SK-N-SH (cell line): ENCODE data around the gene ADCY7. TPM values are rescaled to one million over a fixed set of nuclear protein-coding genes. Genes with fewer than 3 reads are reported as not detected.

ENCODE experiments used
- CTCF ChIA-PET: fragments of 300-600, 350-600 bp; formaldehyde crosslinking; extraction: SDS; loops from one replicate; lab custom pipeline; 2021; lab: Yijun Ruan, JAX
- POLR2A ChIA-PET: fragments of 350-600 bp; sonication (Branson Sonifier 250); formaldehyde crosslinking; extraction: SDS; loops from one replicate; lab custom pipeline; 2020; ENCODE audit warnings: antibody characterized with exemption, inconsistent platforms; lab: Yijun Ruan, JAX
- DNase-seq: peaks from one replicate; pipeline ENCODE4 v3.0.0; 2012
- H2AFZ ChIP-seq: fragments of 200-600 bp; sonication (generic); 2 replicates; pipeline ENCODE4 v1.8.1; 2016; ENCODE audit warnings: antibody characterized with exemption, mild to moderate bottlenecking, low read depth
- H3F3A ChIP-seq: fragments of 200-600 bp; sonication (generic); replicated peaks from 2 replicates; pipeline ENCODE3; 2016; ENCODE audit warnings: antibody characterized with exemption, mild to moderate bottlenecking; ENCODE audit not compliant: insufficient read depth
- H3K27ac ChIP-seq, 2 experiments: fragments of 200-500 bp in 1 of 2; fragments of 200-600 bp in 1 of 2; sonication (Bioruptor generic) in 1 of 2; sonication (generic), shearing (Covaris generic) in 1 of 2; 2 replicates each; pipeline versions ENCODE4 v1.5.1 to v1.6.1; 2014 to 2016; ENCODE audit warnings: low read depth in 2 of 2, inconsistent platforms in 1 of 2, low read length in 1 of 2, mild to moderate bottlenecking in 1 of 2, mixed read lengths in 1 of 2
- H3K27me3 ChIP-seq: fragments of 200-600 bp; sonication (generic), shearing (Covaris generic); 2 replicates; pipeline ENCODE4 v1.6.1; 2016; ENCODE audit warnings: mixed run types; ENCODE audit not compliant: insufficient read depth
- H3K36me3 ChIP-seq, 2 experiments: fragments of 200-500 bp in 1 of 2; fragments of 200-600 bp in 1 of 2; sonication (Bioruptor generic) in 1 of 2; sonication (generic) in 1 of 2; replicated peaks in 1 of 2; 2 replicates each; pipeline versions ENCODE3 to v1.5.1; 2014 to 2016; ENCODE audit warnings: low read length in 1 of 2, mild to moderate bottlenecking in 1 of 2; ENCODE audit not compliant: insufficient read depth in 2 of 2, control insufficient read depth in 1 of 2
- H3K4me1 ChIP-seq, 2 experiments: fragments of 200-500 bp in 1 of 2; fragments of 200-600 bp in 1 of 2; sonication (Bioruptor generic) in 1 of 2; sonication (generic), shearing (Covaris generic) in 1 of 2; 2 replicates each; pipeline versions ENCODE4 v1.5.1 to v1.6.1; 2014 to 2016; ENCODE audit warnings: low read depth in 1 of 2, low read length in 1 of 2, mixed run types in 1 of 2; ENCODE audit not compliant: insufficient read depth in 2 of 2, control insufficient read depth in 1 of 2
- H3K4me2 ChIP-seq: fragments of 200-600 bp; sonication (generic), shearing (Covaris generic); 2 replicates; pipeline ENCODE4 v1.6.1; 2017; ENCODE audit warnings: mixed run types
- H3K4me3 ChIP-seq, 2 experiments: fragments of 200-500 bp in 1 of 2; fragments of 200-600 bp in 1 of 2; sonication (Bioruptor generic) in 1 of 2; sonication (generic), shearing (Covaris generic) in 1 of 2; 2 replicates each; pipeline versions ENCODE4 v1.5.1 to v1.8.1; 2014 to 2016; ENCODE audit warnings: low read depth in 2 of 2, inconsistent platforms in 1 of 2, low read length in 1 of 2, mild to moderate bottlenecking in 1 of 2, mixed read lengths in 1 of 2, moderate library complexity in 1 of 2
- H3K79me2 ChIP-seq: fragments of 200-600 bp; sonication (generic); 2 replicates; pipeline ENCODE4 v1.8.1; 2017; ENCODE audit warnings: mild to moderate bottlenecking; ENCODE audit not compliant: insufficient read depth
- H3K9ac ChIP-seq: fragments of 200-600 bp; sonication (generic); 2 replicates; pipeline ENCODE4 v1.6.1; 2017; ENCODE audit warnings: mixed run types
- H3K9me2 ChIP-seq: fragments of 200-600 bp; sonication (generic); 2 replicates; pipeline ENCODE4 v1.6.1; 2017; ENCODE audit warnings: mixed run types
- H3K9me3 ChIP-seq: fragments of 200-600 bp; sonication (generic); 2 replicates; pipeline ENCODE4 v1.6.1; 2017; ENCODE audit warnings: mixed run types, mild to moderate bottlenecking, moderate library complexity
- H4K20me1 ChIP-seq: fragments of 200-600 bp; sonication (generic); 2 replicates; pipeline ENCODE4 v1.6.1; 2017; ENCODE audit warnings: mild to moderate bottlenecking, mixed run types; ENCODE audit not compliant: insufficient read depth
- CHD2 ChIP-seq: fragments of 150-350 bp; IDR thresholded peaks from 2 replicates; pipeline ENCODE4 v1.6.1; 2018; ENCODE audit warnings: low read length; ENCODE audit not compliant: partially characterized antibody
- ELF1 ChIP-seq: IDR thresholded peaks from 2 replicates; pipeline ENCODE4 v1.4.0; 2012
- EP300 ChIP-seq, 2 experiments: IDR thresholded peaks; 2 replicates each; pipeline versions ENCODE4 v1.4.0 to v1.6.1; 2012; ENCODE audit warnings: borderline replicate concordance in 1 of 2, low read depth in 1 of 2, low read length in 1 of 2
- EZH2phosphoT487 ChIP-seq: fragments of 200-600 bp; sonication (generic); IDR thresholded peaks from 2 replicates; pipeline ENCODE4 v1.6.1; 2017; ENCODE audit warnings: low read depth, mixed run types, mild to moderate bottlenecking, antibody characterized with exemption, moderate library complexity, borderline replicate concordance
- GABPA ChIP-seq: IDR thresholded peaks from 2 replicates; pipeline ENCODE4 v1.4.0; 2012; ENCODE audit warnings: low read depth, mild to moderate bottlenecking
- IRF3 ChIP-seq: fragments of 150-350 bp; IDR thresholded peaks from 2 replicates; pipeline ENCODE4 v1.6.1; 2016; ENCODE audit warnings: mild to moderate bottlenecking, low read depth, low read length
- JUND ChIP-seq: IDR thresholded peaks from 2 replicates; pipeline ENCODE4 v1.4.0; 2012
- MEF2A ChIP-seq: IDR thresholded peaks from 2 replicates; pipeline ENCODE4 v1.4.0; 2012; ENCODE audit warnings: low read depth, borderline replicate concordance
- MXI1 ChIP-seq: IDR thresholded peaks from 2 replicates; pipeline ENCODE4 v1.6.1; 2012; ENCODE audit warnings: mild to moderate bottlenecking, low read depth, low read length, improper control_type of control experiment
- NRF1 ChIP-seq: IDR thresholded peaks from 2 replicates; pipeline ENCODE4 v1.6.1; 2012; ENCODE audit warnings: low read depth, mild to moderate bottlenecking, low read length
- PBX3 ChIP-seq: IDR thresholded peaks from 2 replicates; pipeline ENCODE4; 2012
- RCOR1 ChIP-seq: fragments of 150-350 bp; IDR thresholded peaks from 2 replicates; pipeline ENCODE4 v1.6.1; 2017; ENCODE audit warnings: antibody characterized with exemption, low read length
- SIN3A ChIP-seq: IDR thresholded peaks from 2 replicates; pipeline ENCODE4 v1.6.1; 2012; ENCODE audit warnings: low read depth, mild to moderate bottlenecking, low read length, moderate library complexity, borderline replicate concordance
- SMC3 ChIP-seq: IDR thresholded peaks from 2 replicates; pipeline ENCODE4 v1.6.1; 2012; ENCODE audit warnings: low read depth, low read length, improper control_type of control experiment
- TAF1 ChIP-seq: IDR thresholded peaks from 2 replicates; pipeline ENCODE4 v1.6.1; 2012; ENCODE audit warnings: low read depth, mild to moderate bottlenecking, low read length, moderate library complexity, borderline replicate concordance
- TCF12 ChIP-seq: IDR thresholded peaks from 2 replicates; pipeline ENCODE4 v1.4.0; 2012
- TEAD4 ChIP-seq: IDR thresholded peaks from 2 replicates; pipeline ENCODE4 v1.4.0; 2012; ENCODE audit warnings: mild to moderate bottlenecking, borderline replicate concordance; ENCODE audit not compliant: insufficient read depth
- USF2 ChIP-seq: fragments of 150-350 bp; IDR thresholded peaks from 2 replicates; pipeline ENCODE4 v1.6.1; 2017; ENCODE audit warnings: antibody characterized with exemption, low read length, low read depth, borderline replicate concordance
- YY1 ChIP-seq: IDR thresholded peaks from 2 replicates; pipeline ENCODE4 v1.4.0; 2012; ENCODE audit warnings: low read depth, mild to moderate bottlenecking
- ZBTB33 ChIP-seq: IDR thresholded peaks from 2 replicates; pipeline ENCODE4 v1.4.0; 2012; ENCODE audit warnings: low read depth, borderline replicate concordance
- WGBS: methylation state at CpG from one replicate; pipeline ENCODE4 v1.1.6; 2017; ENCODE audit warnings: low lambda C conversion rate; 5-methylcytosine and 5-hydroxymethylcytosine counted together
- polyA plus RNA-seq, 3 experiments: library from polyadenylated mRNA; depleted of rRNA; stranded (reverse); fragments of >200 nt; gene quantifications; 2 replicates each; pipeline ENCODE4 v1.2.3, GENCODE V29; 2012

The ADCY7 gene
- polyA plus RNA-seq, 1 of the 3 experiments (the other 2 are of a cell fraction) = 14.3 TPM

GRCh38 chr16:50252082-50252611, 14.2 kb upstream of the ADCY7 start (continued):
- TF ChIP-seq ZBTB33 (no peak), TCF12 (no peak), SMC3 (no peak), YY1 (no peak), GABPA (no peak), EZH2phosphoT487 (no peak), IRF3 (no peak), MEF2A (no peak), TAF1 (no peak), CHD2 (no peak), JUND (no peak), USF2 (no peak), TEAD4 (no peak)

- H3K4me1 ChIP-seq = peaks cover 6 to 7% of the 10 kb centered on the region in 2 experiments; a peak in 2 of 4 replicates
- H3K79me2 ChIP-seq = no peaks in the 10 kb centered on the region
- H3K27me3 ChIP-seq = no peaks in the 10 kb centered on the region
- POLR2A ChIA-PET = no interaction called here
- no peak overlapping the region for H3K27ac ChIP-seq
- H2AFZ ChIP-seq = no peak overlapping the region
- H3K36me3 ChIP-seq = no peaks in the 10 kb centered on the region
- H3K4me2 ChIP-seq = no peak overlapping the region
- no peaks in the 10 kb centered on the region for H4K20me1 ChIP-seq
- H3K9ac ChIP-seq = no peak overlapping the region
- no peaks in the 10 kb centered on the region for H3F3A ChIP-seq
- CTCF ChIA-PET = interaction anchor here (0.8 to 1.2 kb wide), 4 partner anchors 13 to 553 kb away, joined by 3 to 4 read pairs (median 3); partner anchors contain the start of genes ADCY7 and CNEP1R1
- no peak overlapping the region for H3K4me3 ChIP-seq
- DNase-seq = no peak
- no peaks in the 10 kb centered on the region for H3K9me3 ChIP-seq
- WGBS = 89% methylated on average over 12 of the region's 12 CpGs
- H3K9me2 ChIP-seq = no peaks in the 10 kb centered on the region
- TF ChIP-seq RCOR1 = no peak
- TF ChIP-seq ELF1 = no peak
- no peak for TF ChIP-seq IRF3
- no peak for TF ChIP-seq ZBTB33
- TF ChIP-seq SIN3A = no peak
- TF ChIP-seq PBX3 = no peak
- no peak for TF ChIP-seq EP300 (IDR thresholded peaks at IDR 0.05; ENCODE audit: borderline replicate concordance in 1 of 2, low read depth in 1 of 2, low read length in 1 of 2)
- no peak for TF ChIP-seq NRF1
- no peak for TF ChIP-seq MXI1
These were observed 13.4 kb upstream of the ADCY7 start for GRCh38 chr16:50252874-50253513.
